RCC 7860 (cell line): Measurements from ENCODE around the gene AGO3.
"Not testable (repeated sequence)": the region's sequence is repeated elsewhere in the genome, so short reads cannot be mapped to it uniquely, and the experiment has no call there.

Source experiments
- DNase-seq: peaks from one replicate; pipeline ENCODE4 v3.0.0-alpha.2; 2015; ENCODE audit warnings: low spot score
- FAIRE-seq: peaks from 2 replicates; lab custom pipeline; 2012; peaks lifted over from hg19 to GRCh38; lab: Jason Lieb, UNC

The AGO3 gene

DNA sequence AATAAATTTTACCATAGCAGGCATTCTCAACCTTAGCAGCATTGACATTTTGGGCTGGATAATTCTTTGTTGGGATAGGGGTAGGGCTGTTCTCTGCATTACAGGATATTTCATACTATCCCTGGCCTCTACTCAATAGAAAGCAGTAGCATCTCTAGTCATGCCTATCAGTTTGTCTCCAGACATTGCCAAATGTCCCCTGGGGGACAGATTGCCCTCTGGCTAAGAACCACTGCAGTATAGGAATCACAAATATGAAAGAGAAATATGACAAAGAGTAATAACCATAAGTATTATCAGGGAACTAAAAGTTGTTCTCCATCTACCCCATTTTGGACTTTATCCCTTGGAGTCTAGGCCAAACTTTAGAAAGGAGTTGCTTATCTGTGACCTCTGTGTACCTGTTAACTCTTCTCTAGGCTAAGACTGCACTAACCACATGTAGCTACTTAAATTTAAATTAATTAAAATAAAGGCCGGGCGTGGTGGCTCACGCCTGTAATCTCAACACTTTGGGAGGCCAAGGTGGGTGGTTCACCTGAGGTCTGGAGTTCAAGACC lies 76.1 kb downstream of the AGO3 start:
- no peak for DNase-seq
- FAIRE-seq: no peak

DNA sequence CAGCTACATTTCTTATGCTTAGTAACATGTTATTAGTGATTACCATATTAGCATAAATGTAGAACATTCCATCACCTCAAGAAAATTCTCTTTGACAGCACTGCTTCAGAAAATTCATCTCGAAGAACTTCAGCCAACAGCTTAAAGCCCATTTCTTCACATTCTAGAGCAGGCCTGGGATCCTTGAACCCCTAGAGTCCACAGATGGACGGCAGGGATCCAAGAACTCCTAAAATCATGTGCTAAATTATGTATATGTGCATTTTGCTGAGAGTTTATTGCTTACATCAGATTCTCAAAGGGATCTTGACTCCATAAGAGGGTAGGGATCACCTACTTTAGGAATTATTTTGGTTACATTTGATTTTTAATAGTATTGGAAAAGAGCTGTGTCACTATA lies 76.8 kb downstream of the AGO3 start:
- FAIRE-seq (no peak), DNase-seq (no peak)

GRCh38 chr1:36008546-36009197 lies 77.8 kb downstream of the AGO3 start:
- DNase-seq: peak; percentile 60
- FAIRE-seq: peak; percentile 75

DNA sequence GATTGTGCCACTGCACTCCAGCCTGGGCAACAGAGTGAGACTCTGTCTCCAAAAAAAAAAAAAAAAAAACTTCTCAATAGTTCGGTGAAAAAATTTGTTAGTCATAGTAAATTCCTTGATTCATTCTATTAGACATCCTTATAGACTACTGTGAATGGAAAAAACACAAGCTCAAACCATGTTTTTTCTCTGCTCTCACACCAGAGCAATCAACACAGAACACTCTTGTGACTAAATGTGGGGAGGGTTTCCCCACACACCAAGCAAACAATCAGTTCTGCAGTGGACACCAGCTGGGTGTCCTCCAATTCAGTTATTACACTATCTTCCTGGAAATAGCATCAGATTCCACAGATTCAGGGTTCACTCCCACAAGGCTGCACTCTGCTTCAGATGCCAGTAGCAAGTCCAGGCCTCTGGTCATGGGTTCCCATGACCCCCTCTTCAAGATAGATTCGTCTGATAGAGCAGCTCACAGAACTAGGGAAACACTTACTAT lies 83.9 kb downstream of the AGO3 start:
- FAIRE-seq: no peak
- no peak for DNase-seq

GRCh38 chr1:36016686-36017085 lies 85.8 kb downstream of the AGO3 start:
- DNase-seq: no peak
- no peak for FAIRE-seq

- DNase-seq (no peak), FAIRE-seq (no peak)
Observed at GRCh38 chr1:36023098-36023769, 92.3 kb downstream of the AGO3 start.

- not testable (repeated sequence) for DNase-seq, FAIRE-seq
Observed at GRCh38 chr1:36024024-36024423, 93.1 kb downstream of the AGO3 start.

DNA sequence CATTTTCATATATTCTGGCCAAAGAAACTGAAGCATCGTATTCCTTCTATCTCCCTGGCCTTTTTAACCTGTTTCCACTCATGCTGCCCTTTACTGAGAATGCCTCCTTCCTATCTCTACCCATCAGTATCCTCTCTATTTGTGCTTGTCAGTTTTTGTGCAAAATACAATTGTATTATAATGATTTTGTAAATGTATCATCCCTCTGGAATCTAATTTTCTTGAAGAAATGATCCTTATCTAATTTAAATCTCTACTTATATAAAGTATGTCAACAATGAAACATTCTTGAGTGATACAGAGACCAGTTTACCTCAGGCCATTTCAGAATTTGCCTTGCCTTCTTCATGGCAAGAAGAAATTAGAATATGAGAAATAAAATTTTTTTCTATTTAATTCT lies 93.9 kb downstream of the AGO3 start:
- FAIRE-seq (no peak), DNase-seq (no peak)

- FAIRE-seq: no peak
- DNase-seq: no peak
Observed at GRCh38 chr1:36027766-36028165, 96.9 kb downstream of the AGO3 start.

DNA sequence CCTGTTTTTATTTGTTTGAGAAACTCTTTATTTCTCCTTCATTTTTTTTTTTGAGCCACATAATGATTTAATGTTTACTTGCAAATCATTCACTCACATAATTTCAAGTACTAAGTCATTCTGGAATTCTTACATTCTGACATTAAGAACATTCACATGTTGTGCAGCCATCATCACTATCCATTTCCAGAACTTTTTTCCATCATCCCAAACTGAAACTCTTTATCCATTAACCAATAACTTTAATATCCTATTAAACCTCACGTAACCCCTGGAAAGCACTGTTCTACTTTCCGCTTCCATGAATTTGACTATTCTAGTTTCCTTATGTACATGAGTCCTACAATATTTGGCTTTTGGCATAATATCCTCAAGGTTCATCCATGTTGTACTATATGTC lies 100.5 kb downstream of the AGO3 start:
- DNase-seq (no peak), FAIRE-seq (no peak)

GRCh38 chr1:36034692-36035091 lies 103.8 kb downstream of the AGO3 start:
- FAIRE-seq: peak; percentile 39
- DNase-seq: peak; percentile 76

DNA sequence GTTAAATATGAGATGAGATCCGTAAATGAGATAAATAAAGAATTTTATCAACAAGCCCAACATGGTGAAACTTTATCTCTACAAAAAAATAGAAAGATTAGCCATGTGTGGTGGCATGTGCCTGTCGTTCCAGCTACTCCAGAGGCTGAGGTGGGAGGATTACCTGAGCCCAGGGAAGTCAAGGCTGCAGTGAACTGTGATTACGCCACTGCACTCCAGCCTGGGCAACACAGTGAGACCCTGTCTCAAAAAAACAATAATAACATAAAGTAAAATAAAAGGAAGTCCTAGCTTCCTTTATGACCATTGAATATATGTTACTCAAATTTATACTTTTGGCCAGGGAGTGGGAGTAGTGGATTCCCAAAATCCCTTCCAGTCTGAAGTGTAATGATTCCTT lies 104.2 kb downstream of the AGO3 start:
- no peak for FAIRE-seq

GRCh38 chr1:36040238-36040637 lies 109.3 kb downstream of the AGO3 start:
- DNase-seq (no peak), FAIRE-seq (no peak)

More for the DNA sequence above, 104.2 kb downstream of the AGO3 start:
- no peak for DNase-seq

DNA sequence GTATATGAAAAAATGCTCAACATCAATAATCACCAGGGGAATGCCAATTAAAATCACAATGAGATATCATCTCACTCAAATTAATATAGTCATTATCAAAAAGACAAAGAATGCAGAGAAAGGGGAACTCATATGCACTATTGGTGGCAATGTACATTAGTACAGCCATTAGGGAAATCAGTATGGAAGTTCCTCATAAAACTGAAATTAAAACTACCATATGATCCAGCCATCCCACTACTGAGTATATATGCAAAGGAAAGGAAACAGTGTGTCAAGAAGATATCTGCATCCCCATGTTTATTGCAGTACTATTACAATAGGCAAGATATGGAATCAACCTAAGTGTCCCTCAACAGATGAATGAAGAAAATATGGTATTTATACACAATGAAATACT lies 120.9 kb downstream of the AGO3 start:
- no peak for DNase-seq
- FAIRE-seq: no peak

GRCh38 chr1:36053978-36054377 lies 123.1 kb downstream of the AGO3 start:
- FAIRE-seq: no peak
- no peak for DNase-seq

DNA sequence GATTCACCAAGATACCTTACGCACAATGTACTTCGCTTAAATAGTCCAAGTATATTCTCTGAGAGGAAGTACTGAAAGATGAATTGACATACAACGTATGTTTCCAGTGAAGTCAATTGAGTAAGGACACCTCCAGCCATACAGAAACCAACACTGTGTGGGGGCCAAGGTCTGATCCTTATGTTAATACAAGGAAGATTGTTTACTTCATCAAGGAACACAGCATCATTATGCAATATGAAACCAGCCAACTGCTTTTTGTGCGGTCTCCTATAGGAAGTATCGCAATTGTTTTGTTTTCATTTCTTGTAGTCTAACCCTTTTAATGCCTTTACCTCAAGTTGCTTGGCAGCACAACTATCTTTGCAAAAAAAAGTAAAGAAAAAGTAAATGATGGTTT lies 124.8 kb downstream of the AGO3 start:
- FAIRE-seq: no peak
- no peak for DNase-seq

DNA sequence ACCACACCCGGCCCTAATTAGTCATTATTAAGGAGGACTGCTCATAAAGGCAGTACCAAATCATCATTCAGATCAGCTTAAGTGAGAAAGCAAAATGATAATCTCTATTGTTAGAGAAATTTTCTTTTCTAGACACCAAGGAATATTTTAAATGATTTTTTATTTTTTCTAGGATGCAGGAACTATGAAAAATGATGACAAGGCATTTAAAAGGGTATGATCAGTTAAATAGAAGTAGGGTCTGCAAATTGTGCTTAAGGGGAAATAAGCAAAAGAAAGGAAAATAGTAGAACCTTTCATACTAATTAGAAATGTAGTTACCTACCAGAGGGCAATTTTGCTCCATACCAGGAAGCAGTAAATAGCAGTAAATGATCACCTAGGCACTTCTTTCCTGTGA lies 131.4 kb downstream of the AGO3 start:
- FAIRE-seq (no peak), DNase-seq (no peak)

DNA sequence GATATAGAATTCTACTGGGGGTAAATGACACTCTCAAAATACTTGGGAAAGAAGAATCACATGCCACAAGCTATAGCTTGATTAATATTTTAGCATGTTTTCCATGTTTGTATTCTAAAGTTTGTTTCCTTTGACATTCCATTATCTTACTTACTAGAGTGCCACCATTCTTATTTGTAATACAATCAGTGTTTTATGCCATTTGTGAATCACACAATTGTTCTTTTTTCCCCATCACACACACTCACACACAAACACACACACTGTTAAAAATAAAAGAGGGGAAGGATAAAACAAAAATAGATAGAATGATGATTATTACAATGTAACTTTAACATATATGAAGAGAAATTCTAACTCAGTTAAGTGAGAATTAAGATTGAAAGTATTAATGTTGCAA lies 137.0 kb downstream of the AGO3 start:
- DNase-seq: no peak
- no peak for FAIRE-seq

DNA sequence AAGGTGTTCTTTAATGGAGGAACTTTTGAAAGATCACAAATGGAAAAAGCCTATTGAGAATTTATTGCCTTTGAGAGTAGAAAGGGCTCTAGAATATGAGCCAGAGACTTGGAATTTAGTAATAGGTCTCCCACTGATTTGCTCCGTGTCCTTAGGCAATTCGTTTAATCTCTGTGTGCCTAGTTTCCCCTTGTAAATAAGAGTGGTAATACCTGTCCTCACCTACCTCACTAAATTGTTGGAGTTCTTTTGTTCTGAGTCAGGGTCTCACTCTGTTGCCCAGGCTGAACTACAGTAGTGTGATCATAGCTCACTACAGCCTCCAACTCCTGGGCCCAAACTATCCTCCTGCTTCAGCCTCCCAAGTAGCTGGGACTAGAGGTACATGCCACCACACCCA lies 138.0 kb downstream of the AGO3 start:
- no peak for DNase-seq
- no peak for FAIRE-seq

DNA sequence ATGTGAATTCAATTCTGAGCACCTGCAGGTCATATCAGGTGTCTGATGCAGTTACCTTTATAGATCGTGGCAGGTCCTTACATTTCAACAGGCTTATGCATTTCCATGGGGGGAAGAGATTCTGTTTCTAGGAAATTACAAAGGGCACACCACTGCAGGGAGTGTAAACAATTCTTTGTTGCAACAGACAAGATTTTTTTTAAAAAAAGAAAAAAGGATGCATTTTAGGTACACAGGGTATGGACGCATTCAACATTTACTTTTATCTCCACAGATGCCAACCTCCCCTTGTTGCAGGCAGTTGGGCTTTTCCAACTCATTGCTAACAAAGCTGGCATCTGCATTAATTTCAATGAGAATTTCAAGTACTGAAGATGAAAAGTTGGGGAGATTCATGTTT lies 139.4 kb downstream of the AGO3 start:
- no peak for DNase-seq

GRCh38 chr1:36076979-36077573 lies 146.2 kb downstream of the AGO3 start:
- FAIRE-seq: no peak
- no peak for DNase-seq

More for the DNA sequence above, 139.4 kb downstream of the AGO3 start:
- FAIRE-seq: no peak

GRCh38 chr1:36080236-36080635 lies 149.3 kb downstream of the AGO3 start:
- FAIRE-seq: no peak

More at GRCh38 chr1:36080236-36080635, 149.3 kb downstream of the AGO3 start:
- DNase-seq: no peak
